ENCODE measurements around the gene RALGAPA2. TPM values are rescaled to one million over a fixed set of nuclear protein-coding genes. Genes with fewer than 3 reads are reported as not detected.

Gene RALGAPA2
- total and polyA plus RNA-seq, 5 donors from 2014 or later: 4.7 to 28.8 (median 6.2) TPM

- Mint-ChIP-seq H3K36me3 (peaks cover 22% of the 10 kb centered on the region), H3K27ac (no peak overlapping the region), H3K4me3 (no peak overlapping the region), H3K27me3 (no peaks in the 10 kb centered on the region), H3K4me1 (no peaks in the 10 kb centered on the region), H3K9me3 (peaks cover 0 to 2% (median 0%) of the 10 kb centered on the region in 7 donors)
- Histone ChIP-seq H3K27me3 (ENCODE audit: control insufficient read depth, insufficient read depth, low read length) (no peaks in the 10 kb centered on the region), H3K36me3 (ENCODE audit: control insufficient read depth, insufficient read depth, low read length) (peaks cover 2% of the 10 kb centered on the region), H3K4me1 (ENCODE audit: control insufficient read depth, insufficient read depth, low read length, poor library complexity, severe bottlenecking) (no peaks in the 10 kb centered on the region), H3K4me3 (ENCODE audit: low read depth, low read length) (no peak overlapping the region), H3K9me3 (ENCODE audit: control insufficient read depth in 2 of 2, low read length in 2 of 2) (no peaks in the 10 kb centered on the region), H3K27ac (ENCODE audit: insufficient read depth, low read length, poor library complexity, severe bottlenecking) (no peak overlapping the region)
- ATAC-seq (ENCODE audit: low read depth in 2 of 2) (no peak), DNase-seq (no peak)
Measured at GRCh38 chr20:20411836-20412235, 300.6 kb downstream of the RALGAPA2 start.

GRCh38 chr20:20411402-20411801, 301.0 kb downstream of the RALGAPA2 start:
- Mint-ChIP-seq H3K36me3 (peaks cover 23% of the 10 kb centered on the region), H3K27me3 (no peaks in the 10 kb centered on the region), H3K27ac (no peak overlapping the region), H3K9me3 (peaks cover 0 to 2% (median 0%) of the 10 kb centered on the region in 7 donors), H3K4me3 (no peak overlapping the region), H3K4me1 (no peaks in the 10 kb centered on the region)
- no peaks in the 10 kb centered on the region for H3K9me3 ChIP-seq (ENCODE audit: control insufficient read depth in 2 of 2, low read length in 2 of 2)
- H3K27me3 ChIP-seq (ENCODE audit: control insufficient read depth, insufficient read depth, low read length): no peaks in the 10 kb centered on the region
- peaks cover 2% of the 10 kb centered on the region for H3K36me3 ChIP-seq (ENCODE audit: control insufficient read depth, insufficient read depth, low read length)
- H3K4me3 ChIP-seq (ENCODE audit: low read depth, low read length): no peak overlapping the region
- no peak overlapping the region for H3K27ac ChIP-seq (ENCODE audit: insufficient read depth, low read length, poor library complexity, severe bottlenecking)
- ATAC-seq (ENCODE audit: low read depth in 2 of 2) (no peak), DNase-seq (no peak)
- H3K4me1 ChIP-seq (ENCODE audit: control insufficient read depth, insufficient read depth, low read length, poor library complexity, severe bottlenecking): no peaks in the 10 kb centered on the region

- ATAC-seq (ENCODE audit: low read depth in 2 of 2) (no peak), DNase-seq (no peak)
- no peak overlapping the region for H3K4me3 ChIP-seq (ENCODE audit: low read depth, low read length)
- peaks cover 0 to 2% (median 0%) of the 10 kb centered on the region in 7 donors for H3K9me3 Mint-ChIP-seq
- H3K27ac ChIP-seq (ENCODE audit: insufficient read depth, low read length, poor library complexity, severe bottlenecking): no peak overlapping the region
- H3K4me1 Mint-ChIP-seq: peaks cover 0 to 2% (median 0%) of the 10 kb centered on the region in 4 donors
- H3K36me3 ChIP-seq (ENCODE audit: control insufficient read depth, insufficient read depth, low read length): peaks cover 2% of the 10 kb centered on the region
- H3K27ac Mint-ChIP-seq: no peak overlapping the region
- H3K27me3 Mint-ChIP-seq: no peaks in the 10 kb centered on the region
- peaks cover 26% of the 10 kb centered on the region for H3K36me3 Mint-ChIP-seq
- no peaks in the 10 kb centered on the region for H3K4me1 ChIP-seq (ENCODE audit: control insufficient read depth, insufficient read depth, low read length, poor library complexity, severe bottlenecking)
- H3K4me3 Mint-ChIP-seq: no peak overlapping the region
- H3K27me3 ChIP-seq (ENCODE audit: control insufficient read depth, insufficient read depth, low read length): no peaks in the 10 kb centered on the region
- H3K9me3 ChIP-seq (ENCODE audit: control insufficient read depth in 2 of 2, low read length in 2 of 2): no peaks in the 10 kb centered on the region
Measured at GRCh38 chr20:20410678-20411077, 301.8 kb downstream of the RALGAPA2 start.

- Mint-ChIP-seq H3K36me3 (peaks cover 30% of the 10 kb centered on the region), H3K27me3 (no peaks in the 10 kb centered on the region), H3K9me3 (peaks cover 0 to 2% (median 0%) of the 10 kb centered on the region in 7 donors), H3K4me3 (no peak overlapping the region), H3K27ac (no peak overlapping the region), H3K4me1 (peaks cover 0 to 3% (median 0%) of the 10 kb centered on the region in 4 donors)
- H3K36me3 ChIP-seq (ENCODE audit: control insufficient read depth, insufficient read depth, low read length): peaks cover 2% of the 10 kb centered on the region
- H3K4me1 ChIP-seq (ENCODE audit: control insufficient read depth, insufficient read depth, low read length, poor library complexity, severe bottlenecking): no peaks in the 10 kb centered on the region
- no peak overlapping the region for H3K27ac ChIP-seq (ENCODE audit: insufficient read depth, low read length, poor library complexity, severe bottlenecking)
- no peaks in the 10 kb centered on the region for H3K27me3 ChIP-seq (ENCODE audit: control insufficient read depth, insufficient read depth, low read length)
- no peak for ATAC-seq (ENCODE audit: low read depth in 2 of 2)
- H3K4me3 ChIP-seq (ENCODE audit: low read depth, low read length): no peak overlapping the region
- DNase-seq: no peak
- H3K9me3 ChIP-seq (ENCODE audit: control insufficient read depth in 2 of 2, low read length in 2 of 2): no peaks in the 10 kb centered on the region
Measured at GRCh38 chr20:20409331-20409730, 303.1 kb downstream of the RALGAPA2 start.

- Mint-ChIP-seq H3K36me3 (peaks cover 26% of the 10 kb centered on the region), H3K4me3 (no peak overlapping the region), H3K27ac (no peak overlapping the region), H3K4me1 (peaks cover 0 to 3% (median 0%) of the 10 kb centered on the region in 4 donors), H3K27me3 (no peaks in the 10 kb centered on the region), H3K9me3 (peaks cover 0 to 2% (median 0%) of the 10 kb centered on the region in 7 donors)
- ATAC-seq (ENCODE audit: low read depth in 2 of 2) (no peak), DNase-seq (no peak)
- no peaks in the 10 kb centered on the region for H3K4me1 ChIP-seq (ENCODE audit: control insufficient read depth, insufficient read depth, low read length, poor library complexity, severe bottlenecking)
- no peaks in the 10 kb centered on the region for H3K27me3 ChIP-seq (ENCODE audit: control insufficient read depth, insufficient read depth, low read length)
- H3K9me3 ChIP-seq (ENCODE audit: control insufficient read depth in 2 of 2, low read length in 2 of 2): no peaks in the 10 kb centered on the region
- H3K4me3 ChIP-seq (ENCODE audit: low read depth, low read length): no peak overlapping the region
- H3K36me3 ChIP-seq (ENCODE audit: control insufficient read depth, insufficient read depth, low read length): peaks cover 2% of the 10 kb centered on the region
- H3K27ac ChIP-seq (ENCODE audit: insufficient read depth, low read length, poor library complexity, severe bottlenecking): no peak overlapping the region
Measured at GRCh38 chr20:20407891-20408805, 304.3 kb downstream of the RALGAPA2 start.

DNA sequence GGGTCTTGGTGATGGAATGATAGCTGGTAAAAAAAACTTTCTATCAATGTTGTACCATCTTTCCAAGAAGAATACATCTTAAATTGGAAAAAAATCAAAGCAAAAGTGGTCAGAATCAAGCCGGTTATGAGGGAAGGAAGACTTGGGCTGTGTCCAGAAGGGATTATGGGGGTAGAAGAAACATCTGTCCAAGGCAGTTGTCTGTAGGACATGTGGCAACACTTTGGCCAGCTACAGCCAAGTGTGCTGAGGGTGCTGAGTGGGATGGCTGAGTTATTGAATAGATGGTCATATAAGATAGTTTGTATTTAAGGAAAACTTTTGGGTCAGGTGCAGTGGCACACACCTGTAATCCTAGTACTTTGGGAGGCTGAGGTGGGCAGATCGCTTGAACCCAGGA, 306.1 kb downstream of the RALGAPA2 start:
- no peaks in the 10 kb centered on the region for H3K27me3 Mint-ChIP-seq
- ATAC-seq (ENCODE audit: low read depth in 2 of 2) (no peak), DNase-seq (no peak)
- Histone ChIP-seq H3K27ac (ENCODE audit: insufficient read depth, low read length, poor library complexity, severe bottlenecking) (no peak overlapping the region), H3K27me3 (ENCODE audit: control insufficient read depth, insufficient read depth, low read length) (no peaks in the 10 kb centered on the region), H3K4me1 (ENCODE audit: control insufficient read depth, insufficient read depth, low read length, poor library complexity, severe bottlenecking) (no peaks in the 10 kb centered on the region), H3K36me3 (ENCODE audit: control insufficient read depth, insufficient read depth, low read length) (peaks cover under 1% of the 10 kb centered on the region), H3K9me3 (ENCODE audit: control insufficient read depth in 2 of 2, low read length in 2 of 2) (no peaks in the 10 kb centered on the region), H3K4me3 (ENCODE audit: low read depth, low read length) (no peak overlapping the region)
- H3K27ac Mint-ChIP-seq: peak overlapping the region in 1 of 3 donors; percentile 15
- H3K4me3 Mint-ChIP-seq: peak overlapping the region in 1 of 4 donors; percentile 38
- H3K4me1 Mint-ChIP-seq: peaks cover 0 to 3% (median 0%) of the 10 kb centered on the region in 4 donors
- H3K36me3 Mint-ChIP-seq: peaks cover 20% of the 10 kb centered on the region
- peaks cover 0 to 2% (median 0%) of the 10 kb centered on the region in 7 donors for H3K9me3 Mint-ChIP-seq

DNA sequence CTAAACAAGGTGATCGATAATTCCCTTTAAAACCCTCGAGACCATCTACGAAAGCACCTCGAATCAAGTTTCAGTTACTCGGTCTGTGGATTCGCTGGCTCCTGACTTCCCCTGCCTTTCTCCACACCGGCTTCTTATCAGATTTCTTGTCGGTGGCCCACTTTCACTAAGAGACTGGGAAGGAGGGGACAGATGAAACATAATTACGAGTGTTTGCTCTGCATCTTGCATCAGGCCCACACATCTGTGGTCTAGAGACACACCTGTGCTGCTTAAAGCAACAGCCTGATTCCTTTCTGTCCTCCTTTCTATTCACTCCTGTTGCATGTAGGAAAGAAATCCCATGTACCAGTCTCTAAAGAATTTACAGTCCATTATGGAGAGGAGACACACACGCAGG, 306.8 kb downstream of the RALGAPA2 start:
- Histone ChIP-seq H3K9me3 (ENCODE audit: control insufficient read depth in 2 of 2, low read length in 2 of 2) (no peaks in the 10 kb centered on the region), H3K27me3 (ENCODE audit: control insufficient read depth, insufficient read depth, low read length) (no peaks in the 10 kb centered on the region), H3K27ac (ENCODE audit: insufficient read depth, low read length, poor library complexity, severe bottlenecking) (no peak overlapping the region), H3K4me3 (ENCODE audit: low read depth, low read length) (no peak overlapping the region), H3K36me3 (ENCODE audit: control insufficient read depth, insufficient read depth, low read length) (no peaks in the 10 kb centered on the region), H3K4me1 (ENCODE audit: control insufficient read depth, insufficient read depth, low read length, poor library complexity, severe bottlenecking) (no peaks in the 10 kb centered on the region)
- peak overlapping the region in 1 of 3 donors; percentile 14 for H3K27ac Mint-ChIP-seq
- ATAC-seq (ENCODE audit: low read depth in 2 of 2): no peak
- H3K9me3 Mint-ChIP-seq: peaks cover 0 to 2% (median 0%) of the 10 kb centered on the region in 7 donors
- peaks cover 18% of the 10 kb centered on the region for H3K36me3 Mint-ChIP-seq
- no peak for DNase-seq
- H3K4me1 Mint-ChIP-seq: peaks cover 0 to 3% (median 0%) of the 10 kb centered on the region in 4 donors
- no peaks in the 10 kb centered on the region for H3K27me3 Mint-ChIP-seq
- no peak overlapping the region for H3K4me3 Mint-ChIP-seq

Measured in CD4-positive, CD25-positive, alpha-beta regulatory T cell (primary cell).